Measurements from ENCODE around the gene SARDH.

Gene SARDH

DNA sequence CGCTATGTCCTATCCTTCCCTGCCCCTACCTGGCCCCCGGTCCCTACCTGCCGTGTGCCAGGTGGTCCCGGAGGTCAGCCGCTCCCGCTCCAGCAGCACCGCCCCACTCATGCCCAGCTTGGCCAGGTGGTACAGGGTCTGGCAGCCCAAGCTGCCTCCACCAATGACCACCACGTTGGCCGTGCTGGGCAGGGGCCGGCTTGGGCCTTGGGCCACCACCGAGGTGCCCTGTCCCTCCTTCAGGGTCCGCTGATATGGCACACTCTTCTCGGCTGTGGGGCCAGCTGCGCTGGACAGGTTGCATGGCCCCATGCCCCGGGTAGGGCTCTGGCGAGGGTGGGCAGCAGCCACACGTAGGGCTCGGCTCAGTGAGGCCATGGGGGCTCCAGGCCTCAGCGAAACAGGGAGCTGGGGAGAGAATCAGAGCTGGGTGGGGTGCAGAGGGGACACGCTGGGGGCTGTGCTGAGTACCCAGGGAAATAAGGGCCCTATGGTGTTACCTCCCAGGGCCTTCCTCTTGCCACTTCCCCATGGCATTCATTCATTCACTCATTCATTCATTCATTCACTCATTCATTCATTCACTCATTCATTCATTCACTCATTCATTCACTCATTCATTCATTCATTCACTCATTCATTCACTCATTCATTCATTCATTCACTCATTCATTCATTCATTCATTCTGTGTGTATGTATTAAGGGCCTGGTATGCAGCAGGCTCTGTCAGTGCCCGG, 4.2 kb downstream of the SARDH start:
- DNase-seq (ENCODE audit: low read depth in 2 of 2): no peak

DNA sequence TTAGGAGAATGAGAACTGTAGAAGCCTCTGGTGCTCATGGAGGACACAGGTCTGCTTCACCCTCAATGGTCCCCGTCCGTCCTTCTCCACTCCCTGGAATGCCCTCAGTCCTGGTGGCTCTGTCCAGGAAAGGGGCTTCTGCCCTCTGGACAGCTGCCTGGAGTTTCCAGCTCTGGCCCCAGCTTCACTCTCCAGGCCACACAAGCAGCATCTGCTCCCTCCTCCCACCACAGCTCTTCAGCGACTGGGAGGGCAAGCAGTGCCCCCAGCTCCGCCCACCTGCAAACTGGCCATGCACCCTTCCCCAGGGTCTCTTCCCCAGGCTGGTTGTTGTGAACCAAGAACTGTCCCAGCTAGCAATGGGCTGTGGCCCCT, 4.7 kb downstream of the SARDH start:
- DNase-seq (ENCODE audit: low read depth in 2 of 2): no peak

DNA sequence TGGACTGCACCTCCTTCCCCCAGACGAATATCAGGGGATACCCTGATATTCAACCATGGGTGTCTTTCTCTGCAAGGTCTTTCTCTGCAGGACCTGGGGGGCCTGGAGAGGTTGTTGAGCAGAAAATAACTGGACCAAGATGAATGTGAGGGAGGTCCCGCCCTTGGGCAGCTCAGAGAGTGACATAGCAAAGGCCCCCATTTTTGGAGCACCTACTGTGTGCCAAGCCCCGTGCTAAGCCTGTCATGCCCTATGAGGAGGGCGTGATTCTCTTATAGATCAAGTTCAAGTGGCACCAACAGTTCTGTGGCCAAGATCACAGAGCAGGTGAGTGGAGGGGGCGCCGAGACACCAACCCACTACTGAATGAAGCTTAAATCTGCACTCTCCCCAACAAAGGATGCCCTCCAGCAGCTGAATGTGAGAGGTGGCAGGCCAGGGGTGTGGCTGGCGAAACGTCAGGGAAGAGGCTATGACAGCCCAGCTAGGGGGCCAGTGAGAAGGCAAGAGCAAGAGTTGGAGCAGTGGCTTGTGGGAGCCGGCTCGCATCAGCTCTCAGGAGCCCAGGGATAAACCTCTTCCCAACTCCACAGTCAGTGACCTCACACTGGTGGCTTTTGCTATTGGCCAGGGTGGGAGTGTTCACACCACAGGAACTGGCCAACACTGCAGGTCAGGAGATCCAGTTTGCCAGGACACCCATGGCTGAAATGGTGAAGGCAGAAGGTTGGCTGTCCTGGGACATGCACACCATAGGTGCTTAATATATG, 5.3 kb downstream of the SARDH start:
- no peak for DNase-seq (ENCODE audit: low read depth in 2 of 2)

DNA sequence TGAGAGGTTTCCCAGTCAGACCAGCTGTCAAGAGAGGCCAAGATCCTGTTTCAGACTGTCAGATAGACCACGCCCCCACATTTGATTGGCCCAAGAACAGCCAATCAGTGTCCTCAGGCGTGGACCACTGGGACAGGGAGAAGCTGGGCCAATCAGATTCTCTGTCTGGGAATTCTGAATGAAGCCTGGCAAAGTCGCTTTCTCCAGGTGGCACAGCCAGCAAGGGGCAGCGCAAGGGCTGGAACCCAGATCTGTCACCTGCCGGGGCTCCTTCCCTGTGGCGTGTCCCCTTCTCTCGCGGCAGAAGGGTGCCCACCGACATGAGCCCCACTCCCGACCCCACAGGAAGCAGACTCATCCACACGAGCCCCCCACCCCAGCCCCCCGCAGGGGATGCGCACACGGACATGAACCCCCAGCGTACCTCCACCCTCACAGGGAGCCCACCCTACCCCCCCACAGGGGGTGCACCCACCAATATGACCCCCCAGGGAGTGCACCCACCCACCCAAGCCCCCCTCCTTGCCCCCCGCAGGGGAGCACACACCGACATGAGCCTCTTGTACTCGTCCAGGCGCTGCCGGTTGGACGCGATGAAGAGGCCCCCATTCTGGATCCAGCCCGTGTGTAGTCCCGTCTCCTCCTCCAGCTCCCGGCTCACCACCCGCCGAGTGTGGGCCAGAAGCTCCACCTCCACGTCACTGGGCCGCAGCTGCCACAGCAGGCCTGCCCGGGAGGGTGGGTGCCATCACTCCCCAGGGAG, 6.1 kb downstream of the SARDH start:
- DNase-seq (ENCODE audit: low read depth in 2 of 2): no peak

DNA sequence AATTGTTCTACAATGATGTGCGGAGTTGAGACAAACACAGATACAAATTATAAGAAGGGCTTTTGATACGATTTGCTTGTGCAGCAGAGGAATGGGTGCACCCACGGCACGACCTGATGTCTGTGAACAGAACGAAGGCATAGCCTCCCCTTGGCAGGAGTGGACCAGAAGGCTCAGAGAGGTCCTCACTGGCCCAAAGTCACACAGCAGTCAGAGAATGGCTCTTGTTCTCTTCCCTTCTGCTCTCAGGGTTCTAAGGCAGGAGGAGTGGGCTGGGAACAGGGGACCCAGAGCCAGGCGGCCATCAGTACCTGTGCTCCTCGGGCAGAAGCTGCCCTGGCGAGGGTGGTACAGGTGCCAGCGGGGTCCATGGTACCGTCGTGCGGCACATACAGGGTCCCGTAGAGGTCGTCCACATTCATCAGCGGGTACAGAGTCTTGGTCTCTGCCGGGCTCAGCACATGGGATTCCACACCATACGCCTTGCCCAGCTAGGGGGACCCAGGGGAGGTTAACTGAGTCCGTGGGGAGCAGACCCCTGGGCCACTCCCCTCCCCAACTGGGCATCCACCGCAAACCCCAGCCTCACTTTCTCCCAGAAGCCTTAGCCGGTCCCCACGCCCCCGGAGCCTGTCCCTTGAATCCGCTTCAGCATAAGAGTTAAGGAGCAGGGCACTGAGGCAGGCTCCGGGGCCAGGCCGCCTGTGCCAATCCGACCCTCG, 7.0 kb downstream of the SARDH start:
- no peak for DNase-seq (ENCODE audit: low read depth in 2 of 2)

DNA sequence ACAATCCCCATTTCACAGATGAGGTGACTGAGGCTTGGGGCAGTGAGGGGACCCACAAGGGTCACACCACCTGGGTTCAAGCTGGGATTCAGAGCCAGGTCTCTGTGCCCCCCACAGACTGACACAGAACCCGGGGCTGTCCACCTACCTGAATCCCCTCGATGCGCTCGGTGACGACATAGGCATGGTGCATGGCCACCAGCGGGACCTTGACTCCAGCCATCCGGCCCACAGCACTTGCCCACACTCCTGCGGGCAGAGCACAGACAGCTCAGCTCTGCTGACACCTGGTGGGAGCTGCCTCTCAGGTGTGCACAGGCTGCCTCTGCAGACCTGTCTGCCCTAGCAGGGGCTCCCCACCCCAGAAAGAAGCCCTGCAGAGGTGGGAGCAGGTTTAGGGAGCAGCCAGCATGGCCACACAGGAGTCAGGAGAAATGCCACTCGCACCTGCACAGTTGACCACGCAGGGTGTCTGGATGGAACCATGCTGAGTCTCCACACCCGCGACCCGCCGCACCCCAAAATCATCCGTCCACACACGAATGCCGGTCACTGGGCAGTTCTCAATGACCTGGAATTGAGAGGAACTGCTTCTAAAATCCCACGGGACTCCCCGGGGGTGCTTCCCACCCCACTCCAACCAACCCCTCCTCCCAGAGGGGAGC, 8.4 kb downstream of the SARDH start:
- no peak for DNase-seq (ENCODE audit: low read depth in 2 of 2)

DNA sequence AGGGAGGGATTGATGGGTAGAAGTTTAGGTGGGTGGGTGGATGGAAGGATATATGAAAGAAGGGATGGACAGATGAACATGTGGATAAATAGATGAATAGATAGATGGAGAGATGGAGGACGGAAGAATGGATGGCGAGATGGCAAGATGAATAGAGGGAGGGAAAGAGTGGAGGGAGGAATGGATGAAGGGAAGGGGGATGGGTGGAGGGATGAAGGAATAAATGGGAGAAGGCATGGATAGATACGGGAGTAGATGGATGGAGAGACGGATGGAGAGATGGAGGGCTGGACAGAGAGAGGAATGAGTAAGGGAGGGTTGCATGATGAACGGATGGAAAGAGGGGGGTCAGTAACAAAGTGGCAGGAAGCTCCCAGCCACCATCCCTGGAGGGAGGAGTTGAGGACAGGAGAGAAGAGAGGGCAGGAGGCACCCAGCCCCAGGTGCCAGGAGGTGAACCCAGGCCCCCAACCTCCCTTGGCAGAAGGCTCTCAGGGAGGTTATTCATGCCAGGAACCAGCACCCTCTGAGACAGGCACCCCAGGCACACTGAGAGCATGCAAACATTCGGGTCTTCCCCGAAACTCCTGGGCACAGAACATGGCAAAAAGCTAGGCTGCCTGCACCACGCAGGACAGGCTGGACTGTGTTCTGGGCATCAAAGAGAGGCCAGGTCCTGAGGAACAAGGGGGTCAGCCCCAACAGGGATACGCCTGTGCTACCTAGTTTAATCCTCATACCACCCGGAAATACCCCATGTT, 9.1 kb downstream of the SARDH start:
- no peak for DNase-seq (ENCODE audit: low read depth in 2 of 2)

DNA sequence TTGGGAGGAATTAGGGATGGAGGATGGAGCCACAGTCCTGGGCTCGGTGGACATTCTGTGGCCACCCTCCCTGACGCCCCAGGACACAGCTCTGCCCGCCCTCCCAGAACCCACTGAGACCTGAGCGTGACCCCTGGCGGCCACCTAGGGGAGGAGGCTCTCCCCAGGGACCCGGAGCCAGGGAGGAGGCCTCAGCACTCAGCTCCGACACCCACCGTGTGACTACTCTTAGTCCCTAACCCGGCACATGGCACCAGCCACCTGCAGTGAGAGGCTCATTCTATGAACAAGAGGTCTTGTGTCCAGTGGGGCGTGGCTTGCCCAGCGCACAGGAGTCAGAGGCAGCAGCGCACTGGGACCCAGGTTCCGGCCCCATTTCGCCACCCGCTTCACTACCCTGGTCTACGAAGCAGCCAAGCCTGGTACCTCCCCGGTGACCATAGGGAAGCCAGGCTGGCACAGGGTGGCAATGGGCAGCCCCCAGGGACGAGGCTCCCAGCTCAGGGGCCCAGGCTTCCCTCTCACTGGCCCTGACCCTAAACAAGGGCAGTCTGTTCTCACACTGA, 10.2 kb downstream of the SARDH start:
- DNase-seq (ENCODE audit: low read depth in 2 of 2): no peak

DNA sequence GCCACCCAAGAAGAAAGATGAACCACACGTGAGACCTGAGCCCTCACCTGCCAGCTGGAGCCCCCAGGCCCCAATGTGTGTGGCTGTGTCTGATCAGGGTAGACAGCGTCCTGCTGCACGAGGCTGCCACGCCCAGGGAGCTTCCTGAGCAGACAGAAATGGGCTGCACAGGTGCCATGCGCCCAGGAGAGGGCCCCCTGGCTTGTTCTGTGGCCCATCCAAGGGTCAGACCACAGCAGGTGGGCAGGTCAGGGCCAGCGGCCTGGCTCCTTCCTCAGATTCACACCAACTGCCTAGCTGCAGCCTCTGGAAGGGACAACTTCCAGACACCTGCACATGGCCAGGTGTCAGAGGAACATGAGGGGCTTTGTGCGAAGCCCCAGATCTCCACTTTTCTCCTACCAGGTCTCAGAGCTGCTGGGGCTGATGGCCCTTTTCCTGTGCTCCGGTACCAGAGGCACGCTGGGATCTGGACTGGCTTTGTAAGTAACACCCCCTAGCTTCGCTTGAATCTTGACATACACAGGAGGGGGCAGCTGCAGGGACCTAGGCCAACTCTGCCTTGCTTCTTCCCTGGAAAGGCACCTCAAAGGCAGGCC, 10.8 kb downstream of the SARDH start:
- DNase-seq (ENCODE audit: low read depth in 2 of 2): no peak

DNA sequence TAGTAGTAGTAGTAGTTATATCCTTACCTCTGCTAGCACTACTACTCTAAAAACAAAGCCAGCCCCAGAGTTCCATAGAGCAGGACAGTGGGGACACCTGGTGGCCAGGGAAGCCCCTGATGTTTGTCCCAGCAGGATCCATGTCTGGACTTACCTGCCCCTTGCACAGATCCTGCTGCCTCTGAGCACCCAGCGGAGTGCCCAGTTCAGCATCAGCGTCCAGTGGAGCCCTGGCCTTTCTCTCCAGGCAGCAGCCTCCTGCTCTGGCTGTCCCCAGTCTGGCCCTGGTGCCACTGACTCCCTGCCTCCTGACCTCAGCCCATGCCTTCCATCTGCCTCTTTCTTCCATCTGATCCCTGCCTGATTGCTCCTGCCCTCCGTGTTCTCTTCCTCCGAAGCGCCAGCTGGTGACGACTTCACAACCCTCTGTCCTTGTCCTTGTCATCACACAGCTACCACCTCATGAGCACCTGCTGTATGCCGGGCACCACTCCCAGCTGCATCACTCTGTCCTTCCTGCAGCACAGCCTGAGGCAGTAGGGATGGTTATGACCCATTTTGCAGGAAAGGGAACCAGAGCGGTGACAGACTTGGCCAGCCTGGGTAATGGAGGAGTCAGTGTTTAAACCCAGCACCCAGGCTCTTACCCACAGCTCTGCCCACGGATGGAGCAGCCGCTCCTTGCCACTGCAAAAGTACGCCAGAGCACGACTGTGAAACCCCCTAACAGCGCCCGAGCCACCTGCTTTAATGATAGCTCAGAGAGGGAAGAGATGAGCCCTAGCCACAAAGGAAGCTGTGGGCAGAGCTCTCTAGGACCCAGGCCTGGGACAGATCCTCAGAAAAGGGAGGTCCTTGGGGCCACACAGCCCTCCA, 11.5 kb downstream of the SARDH start:
- peak in 1 of 2 donors; percentile 44 for DNase-seq (ENCODE audit: low read depth in 2 of 2)

DNA sequence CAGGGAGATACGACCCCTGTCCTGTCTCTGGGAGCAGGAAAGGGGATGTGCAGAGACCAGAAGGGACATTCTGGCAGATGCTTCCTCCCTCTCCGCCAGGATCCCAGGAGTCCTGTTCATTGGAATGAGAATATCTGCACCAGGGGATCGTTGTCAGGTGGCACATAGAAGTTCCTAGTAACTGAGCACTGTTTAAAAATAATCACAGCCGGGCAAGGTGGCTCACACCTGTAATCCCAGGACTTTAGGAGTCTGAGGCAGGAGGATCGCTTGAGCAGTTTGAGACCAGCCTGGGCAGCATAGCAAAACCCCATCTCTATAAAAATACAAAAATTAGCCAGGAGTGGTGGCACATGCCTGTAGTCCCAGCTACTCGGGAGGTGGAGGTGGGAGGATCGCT, 12.3 kb downstream of the SARDH start:
- no peak for DNase-seq (ENCODE audit: low read depth in 2 of 2)

DNA sequence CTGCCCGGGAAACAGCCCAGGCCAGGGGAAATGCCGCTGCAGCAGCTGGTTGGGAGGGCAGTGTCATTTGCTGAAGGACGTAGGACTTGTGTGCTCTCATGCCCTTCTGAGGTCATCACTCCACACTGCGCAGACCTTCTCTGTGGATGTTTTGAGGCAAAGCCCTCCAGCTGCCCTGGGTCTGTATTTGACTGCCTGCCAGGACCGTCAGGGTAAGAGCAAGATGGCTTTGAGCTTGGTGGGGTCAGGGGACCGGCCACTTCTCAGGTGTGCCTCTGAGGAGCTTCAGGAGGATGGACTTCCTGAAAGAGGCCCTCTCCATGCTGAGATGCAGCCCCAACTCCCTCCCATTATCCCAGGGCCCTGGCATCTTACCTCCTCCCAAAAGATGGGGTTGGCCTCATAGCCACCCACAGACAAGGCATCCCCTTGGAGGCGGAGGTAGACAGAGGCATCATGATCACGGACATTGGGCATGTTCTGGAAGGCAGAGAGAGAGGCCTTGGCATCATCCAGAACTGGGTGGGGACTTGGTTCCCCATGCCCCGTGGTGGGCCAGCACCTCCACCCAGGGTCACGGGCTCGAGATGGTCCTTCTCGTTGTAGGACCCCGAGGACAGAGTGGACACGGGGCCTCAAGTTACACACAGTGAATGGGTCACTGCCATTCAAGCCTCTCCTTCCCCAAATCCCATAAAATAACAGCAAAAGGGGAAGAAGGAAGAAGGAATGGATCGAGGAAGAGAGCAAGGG, 19.4 kb downstream of the SARDH start:
- no peak for DNase-seq (ENCODE audit: low read depth in 2 of 2)

DNA sequence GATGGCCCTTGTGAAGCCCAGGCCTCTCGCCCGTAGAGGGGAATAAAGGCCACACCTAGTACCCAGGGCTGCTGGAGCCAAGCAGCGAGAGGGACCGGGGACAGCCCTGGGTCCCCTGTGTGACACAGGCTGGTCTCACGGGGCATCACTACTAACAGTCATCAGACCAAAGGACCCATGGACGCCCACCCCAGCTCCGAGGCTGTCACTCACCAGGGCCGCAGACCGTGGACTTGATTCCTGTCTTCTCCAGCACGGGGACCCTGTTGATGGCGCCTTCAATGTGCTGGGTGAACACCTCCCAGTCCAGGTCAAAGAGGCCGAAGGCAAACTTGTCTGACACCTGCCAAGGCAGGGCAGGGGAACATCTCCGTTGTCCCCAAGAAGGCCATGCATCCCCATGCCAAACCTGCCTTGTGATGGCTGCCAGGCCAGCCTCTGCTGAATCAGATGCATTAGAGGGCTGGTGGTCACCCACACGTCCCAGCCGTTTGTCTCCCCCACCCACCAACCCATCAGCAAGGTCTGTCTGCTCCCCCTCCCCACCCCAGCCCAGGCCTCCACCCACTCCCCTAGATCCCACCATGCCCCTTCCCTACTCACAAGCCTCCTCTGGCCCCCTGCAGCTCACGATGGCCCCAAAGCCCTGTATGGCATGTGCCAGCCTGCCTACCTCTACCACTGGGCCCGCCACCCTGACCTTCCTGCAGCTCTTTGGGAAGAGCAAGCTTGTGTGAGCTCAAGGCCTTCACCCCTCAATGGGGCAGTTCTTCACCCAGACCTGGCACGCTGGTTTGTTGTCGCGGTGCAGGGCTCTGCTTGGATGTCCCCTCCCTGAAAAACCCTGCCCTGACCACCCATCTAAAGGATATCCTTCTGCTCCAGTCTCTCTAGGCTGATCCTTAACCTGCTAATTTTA, 20.8 kb downstream of the SARDH start:
- no peak for DNase-seq (ENCODE audit: low read depth in 2 of 2)

DNA sequence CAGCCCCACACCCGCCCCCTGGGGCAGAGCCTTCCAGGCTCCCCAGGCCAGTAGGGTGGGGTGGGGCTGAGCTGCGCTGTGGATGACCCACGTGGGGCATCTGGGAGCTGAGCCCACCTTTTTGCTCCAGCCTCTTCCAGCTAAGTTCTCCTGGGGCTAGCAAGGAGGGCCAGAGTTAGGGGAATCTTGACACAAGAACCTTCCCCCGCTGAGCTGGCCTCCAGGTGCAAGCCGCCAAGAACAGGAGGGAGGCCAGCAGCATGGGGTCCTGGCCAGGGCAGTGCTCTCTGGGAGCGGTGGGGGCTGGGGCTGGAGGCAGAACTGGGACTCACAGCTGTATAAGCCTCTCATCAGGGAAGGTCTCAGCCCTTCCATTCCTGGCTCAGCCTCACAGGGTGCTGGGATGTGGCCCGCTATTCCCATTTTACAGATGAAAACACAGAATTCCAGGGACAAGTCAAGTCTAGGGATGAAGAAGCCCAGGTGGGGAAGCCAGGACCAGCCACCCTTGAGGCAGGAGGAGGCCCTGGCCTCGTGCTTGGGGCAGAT, 21.5 kb downstream of the SARDH start:
- no peak for DNase-seq (ENCODE audit: low read depth in 2 of 2)

DNA sequence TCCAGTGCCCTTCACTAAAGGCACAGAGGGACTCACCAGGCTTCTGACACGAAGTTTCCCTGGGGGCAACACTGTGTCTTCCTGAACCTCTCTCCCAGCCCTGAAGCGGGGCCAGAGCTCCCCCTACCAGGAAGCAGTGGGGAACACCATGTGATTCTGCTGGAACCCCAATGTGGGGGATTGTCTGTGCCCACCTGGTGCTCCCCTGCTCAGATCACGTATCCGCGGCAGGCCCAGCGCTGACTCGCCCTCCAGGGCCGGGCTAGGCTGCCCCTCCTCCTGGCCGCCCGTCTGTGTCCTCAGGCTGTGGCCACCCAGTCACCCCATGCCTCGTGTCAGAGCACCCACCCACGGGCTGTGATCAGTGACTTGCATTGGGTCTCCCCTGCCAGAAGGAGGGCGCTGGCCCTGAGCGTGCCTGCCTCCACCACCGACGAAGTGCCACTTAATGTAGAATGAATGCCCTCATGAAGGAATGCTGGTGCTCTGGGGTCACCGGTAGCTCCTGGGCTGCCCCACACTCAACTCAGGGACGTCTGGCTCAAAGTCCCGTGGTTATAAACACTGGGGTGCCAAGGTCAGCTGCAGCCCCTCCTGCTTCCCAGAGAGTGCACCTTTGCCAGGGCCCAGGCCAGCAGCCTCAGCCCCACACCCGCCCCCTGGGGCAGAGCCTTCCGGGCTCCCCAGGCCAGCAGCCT, 22.1 kb downstream of the SARDH start:
- DNase-seq (ENCODE audit: low read depth in 2 of 2): no peak

DNA sequence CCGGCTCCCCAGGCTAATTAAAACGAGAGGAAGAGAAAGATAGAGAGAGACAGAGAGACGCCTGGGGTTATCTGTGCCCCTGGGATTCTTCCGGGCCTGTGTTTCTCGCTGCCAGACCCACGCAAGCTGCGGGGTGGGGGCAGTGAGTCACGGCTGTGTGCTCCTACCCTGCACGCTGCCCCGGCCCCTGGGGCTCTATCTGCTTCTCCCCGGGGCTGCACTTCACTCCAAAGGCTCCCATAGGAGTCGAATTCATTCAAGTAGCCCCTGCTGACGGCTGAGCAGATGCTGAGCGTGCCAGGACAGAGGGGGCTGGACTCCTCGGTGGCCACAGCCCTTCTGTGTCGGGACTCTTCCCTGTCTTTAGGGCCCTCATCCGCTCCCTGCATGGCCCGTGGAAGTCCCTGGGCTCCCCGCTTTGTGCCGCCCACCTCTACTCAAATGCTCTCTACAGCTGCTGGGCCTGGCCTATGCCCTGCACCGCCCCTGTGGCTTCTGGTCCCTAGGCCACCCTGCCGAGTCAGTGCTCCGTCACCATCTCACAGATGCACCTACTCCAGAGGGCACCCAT, 22.8 kb downstream of the SARDH start:
- DNase-seq (ENCODE audit: low read depth in 2 of 2): no peak

All from stimulated activated CD8-positive, alpha-beta memory T cell treated with anti-CD3 and anti-CD28 coated beads, Interleukin-7, amount 100 ng/mL, for 1 hour (primary cell).